Renal pelvis (tissue), 4 donors: ENCODE results near the gene TTBK2. TPM values are rescaled to one million over a fixed set of nuclear protein-coding genes. Genes with fewer than 3 reads are reported as not detected.
"Not testable (repeated sequence)": the region's sequence is repeated elsewhere in the genome, so short reads cannot be mapped to it uniquely, and the experiment has no call there.

ENCODE experiments used
- DNase-seq: peaks from one replicate; pipeline ENCODE4 v3.0.0-alpha.2; 2013
- polyA plus RNA-seq, 3 donors: library from polyadenylated mRNA; unstranded; fragments of 120-200 nt; gene quantifications; one replicate each; pipeline ENCODE4 v1.2.1, GENCODE V29; 2013; ENCODE audit not compliant: insufficient read length in 3 of 3

The TTBK2 gene
- polyA plus RNA-seq, 3 donors = 9.2 to 12.3 (median 11.7) TPM

- DNase-seq = no peak
These were observed 9.5 kb downstream of the TTBK2 start for GRCh38 chr15:42911058-42911592.

- no peak for DNase-seq
These were observed 12.0 kb downstream of the TTBK2 start for GRCh38 chr15:42908538-42908937.

- DNase-seq = no peak
These were observed 16.9 kb downstream of the TTBK2 start for GRCh38 chr15:42903388-42904324.

GRCh38 chr15:42893911-42894310, 26.7 kb downstream of the TTBK2 start:
- DNase-seq = not testable (repeated sequence)

- DNase-seq = no peak
These were observed 29.0 kb downstream of the TTBK2 start for GRCh38 chr15:42891569-42891968.

GRCh38 chr15:42890161-42890913, 30.2 kb downstream of the TTBK2 start:
- DNase-seq = peak; percentile 4

GRCh38 chr15:42887384-42887783, 33.2 kb downstream of the TTBK2 start:
- not testable (repeated sequence) for DNase-seq

GRCh38 chr15:42880121-42880520, 40.5 kb downstream of the TTBK2 start:
- no peak for DNase-seq

GRCh38 chr15:42879443-42879842, 41.1 kb downstream of the TTBK2 start:
- DNase-seq = no peak

GRCh38 chr15:42876224-42876623, 44.4 kb downstream of the TTBK2 start:
- no peak for DNase-seq

GRCh38 chr15:42868683-42869082, 51.9 kb downstream of the TTBK2 start:
- no peak for DNase-seq

GRCh38 chr15:42863572-42864239, 56.9 kb downstream of the TTBK2 start:
- peak; percentile 0 for DNase-seq

GRCh38 chr15:42858999-42859789, 61.4 kb downstream of the TTBK2 start:
- no peak for DNase-seq

- DNase-seq = no peak
These were observed 62.0 kb downstream of the TTBK2 start for GRCh38 chr15:42858540-42858939.

GRCh38 chr15:42854576-42854975, 66.0 kb downstream of the TTBK2 start:
- no peak for DNase-seq

GRCh38 chr15:42849836-42850235, 70.7 kb downstream of the TTBK2 start:
- no peak for DNase-seq

- no peak for DNase-seq
These were observed 71.7 kb downstream of the TTBK2 start for GRCh38 chr15:42848846-42849245.

- DNase-seq = no peak
These were observed 73.9 kb downstream of the TTBK2 start for GRCh38 chr15:42846647-42847046.

- no peak for DNase-seq
These were observed 75.0 kb downstream of the TTBK2 start for GRCh38 chr15:42845581-42845980.

GRCh38 chr15:42843699-42844098, 76.9 kb downstream of the TTBK2 start:
- DNase-seq = no peak

- DNase-seq = no peak
These were observed 84.3 kb downstream of the TTBK2 start for GRCh38 chr15:42836251-42836650.
